GM23248 (cell line): ENCODE data around the gene SYT1.

Experiments used
- EZH2 ChIP-seq: fragments of 200-600 bp; sonication (generic); IDR thresholded peaks from 2 replicates; pipeline ENCODE4 v1.6.1; 2018; ENCODE audit warnings: antibody characterized with exemption, mild to moderate bottlenecking; ENCODE audit not compliant: insufficient read depth, poor library complexity, severe bottlenecking
- EZH2phosphoT487 ChIP-seq: fragments of 200-600 bp; sonication (generic); IDR thresholded peaks from 2 replicates; pipeline ENCODE4 v1.6.1; 2018; ENCODE audit warnings: antibody characterized with exemption, moderate library complexity, mild to moderate bottlenecking, low read depth; ENCODE audit not compliant: insufficient read depth

DNA sequence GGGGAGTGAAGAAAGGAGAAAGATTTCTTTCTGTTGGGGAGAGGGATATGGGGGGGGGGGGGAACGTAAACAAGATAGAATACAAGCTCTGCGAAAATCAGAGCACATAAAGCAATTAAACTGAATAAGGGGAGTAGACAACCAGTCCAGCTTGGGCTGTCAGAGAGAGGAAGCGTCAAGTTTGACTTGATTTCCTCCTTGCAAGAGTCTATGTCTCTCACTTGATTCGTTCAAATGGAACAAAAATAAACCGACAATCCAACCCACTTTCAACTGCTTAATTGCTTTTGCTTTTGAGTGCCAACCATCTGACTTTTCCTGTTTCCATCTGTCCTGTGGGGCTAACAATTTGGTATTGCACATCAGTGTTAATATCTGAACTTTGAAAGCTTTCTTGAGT, 942 bp downstream of the SYT1 start:
- TF ChIP-seq EZH2phosphoT487 = no peak
- TF ChIP-seq EZH2 = no peak
